Measurements from ENCODE around the gene THY1.

DNA sequence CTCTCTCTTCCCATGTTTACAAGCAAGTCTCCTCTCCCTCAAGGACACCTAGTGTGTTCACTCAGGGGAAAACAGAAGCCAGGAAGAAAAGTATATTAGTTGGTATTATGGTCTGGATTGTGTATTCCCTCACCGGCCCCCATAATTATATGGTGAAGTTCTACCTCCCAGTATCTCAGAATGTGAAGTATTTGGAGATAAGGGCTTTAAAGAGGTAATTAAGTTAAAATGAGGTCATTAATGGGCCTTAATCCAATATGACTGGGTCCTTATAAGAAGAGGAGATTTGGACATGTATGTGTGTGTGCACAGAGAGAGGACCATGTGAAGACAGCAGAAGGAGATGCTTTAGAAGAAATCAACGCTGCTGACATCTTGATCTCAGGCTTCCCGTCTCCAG, 26.5 kb upstream of the THY1 start:
- TF ChIP-seq, protein P1, sequence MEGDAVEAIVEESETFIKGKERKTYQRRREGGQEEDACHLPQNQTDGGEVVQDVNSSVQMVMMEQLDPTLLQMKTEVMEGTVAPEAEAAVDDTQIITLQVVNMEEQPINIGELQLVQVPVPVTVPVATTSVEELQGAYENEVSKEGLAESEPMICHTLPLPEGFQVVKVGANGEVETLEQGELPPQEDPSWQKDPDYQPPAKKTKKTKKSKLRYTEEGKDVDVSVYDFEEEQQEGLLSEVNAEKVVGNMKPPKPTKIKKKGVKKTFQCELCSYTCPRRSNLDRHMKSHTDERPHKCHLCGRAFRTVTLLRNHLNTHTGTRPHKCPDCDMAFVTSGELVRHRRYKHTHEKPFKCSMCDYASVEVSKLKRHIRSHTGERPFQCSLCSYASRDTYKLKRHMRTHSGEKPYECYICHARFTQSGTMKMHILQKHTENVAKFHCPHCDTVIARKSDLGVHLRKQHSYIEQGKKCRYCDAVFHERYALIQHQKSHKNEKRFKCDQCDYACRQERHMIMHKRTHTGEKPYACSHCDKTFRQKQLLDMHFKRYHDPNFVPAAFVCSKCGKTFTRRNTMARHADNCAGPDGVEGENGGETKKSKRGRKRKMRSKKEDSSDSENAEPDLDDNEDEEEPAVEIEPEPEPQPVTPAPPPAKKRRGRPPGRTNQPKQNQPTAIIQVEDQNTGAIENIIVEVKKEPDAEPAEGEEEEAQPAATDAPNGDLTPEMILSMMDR (conservative IDR thresholded peaks at IDR 0.05): no peak
- no peak for TF ChIP-seq ZFX (IDR thresholded peaks at IDR 0.05)

All from C4-2B (cell line).